Effector memory CD8-positive, alpha-beta T cell (primary cell): ENCODE data around the gene PTMS.
"Not testable (repeated sequence)": the region's sequence is repeated elsewhere in the genome, so short reads cannot be mapped to it uniquely, and the experiment has no call there.

Experiments
- ATAC-seq: fragments of 150-1000 bp; cut with Tn5 transposase; replicated peaks from 2 replicates; pipeline ENCODE4 v1.10.0; 2021; ENCODE audit warnings: mild to moderate bottlenecking, moderate library complexity
- DNase-seq, 3 experiments: peaks; one replicate each; pipeline ENCODE4 v3.0.0; 2021
- H3K27ac Mint-ChIP-seq, 2 donors: one replicate each; pipeline ENCODE4 v1.8.0; 2022; ENCODE audit warnings: mild to moderate bottlenecking in 2 of 2, mixed read lengths in 2 of 2, moderate library complexity in 2 of 2
- H3K27me3 Mint-ChIP-seq, 2 donors: one replicate each; pipeline ENCODE4 v1.8.0; 2022; ENCODE audit warnings: mixed read lengths in 2 of 2
- H3K36me3 Mint-ChIP-seq: one replicate; pipeline ENCODE4 v1.8.0; 2022; ENCODE audit warnings: mild to moderate bottlenecking, moderate library complexity, mixed read lengths; ENCODE audit not compliant: insufficient read depth
- H3K4me1 Mint-ChIP-seq, 2 donors: one replicate each; pipeline ENCODE4 v1.8.0; 2022; ENCODE audit warnings: low read depth in 2 of 2, mixed read lengths in 2 of 2
- H3K4me3 Mint-ChIP-seq, 2 donors: one replicate each; pipeline ENCODE4 v1.8.0; 2022; ENCODE audit warnings: mild to moderate bottlenecking in 2 of 2, mixed read lengths in 2 of 2, moderate library complexity in 2 of 2
- H3K9me3 Mint-ChIP-seq, 2 donors: one replicate each; pipeline ENCODE4 v1.8.0; 2022; ENCODE audit warnings: mixed read lengths in 2 of 2
- total RNA-seq, 9 experiments: gene quantifications; one replicate each; lab custom pipeline; 2026; lab: John Stamatoyannopoulos, UW

PTMS gene, protein sequence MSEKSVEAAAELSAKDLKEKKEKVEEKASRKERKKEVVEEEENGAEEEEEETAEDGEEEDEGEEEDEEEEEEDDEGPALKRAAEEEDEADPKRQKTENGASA
- total RNA-seq, result 3.2 to 19.5 (median 6.6) reads per million in 9 experiments

DNA sequence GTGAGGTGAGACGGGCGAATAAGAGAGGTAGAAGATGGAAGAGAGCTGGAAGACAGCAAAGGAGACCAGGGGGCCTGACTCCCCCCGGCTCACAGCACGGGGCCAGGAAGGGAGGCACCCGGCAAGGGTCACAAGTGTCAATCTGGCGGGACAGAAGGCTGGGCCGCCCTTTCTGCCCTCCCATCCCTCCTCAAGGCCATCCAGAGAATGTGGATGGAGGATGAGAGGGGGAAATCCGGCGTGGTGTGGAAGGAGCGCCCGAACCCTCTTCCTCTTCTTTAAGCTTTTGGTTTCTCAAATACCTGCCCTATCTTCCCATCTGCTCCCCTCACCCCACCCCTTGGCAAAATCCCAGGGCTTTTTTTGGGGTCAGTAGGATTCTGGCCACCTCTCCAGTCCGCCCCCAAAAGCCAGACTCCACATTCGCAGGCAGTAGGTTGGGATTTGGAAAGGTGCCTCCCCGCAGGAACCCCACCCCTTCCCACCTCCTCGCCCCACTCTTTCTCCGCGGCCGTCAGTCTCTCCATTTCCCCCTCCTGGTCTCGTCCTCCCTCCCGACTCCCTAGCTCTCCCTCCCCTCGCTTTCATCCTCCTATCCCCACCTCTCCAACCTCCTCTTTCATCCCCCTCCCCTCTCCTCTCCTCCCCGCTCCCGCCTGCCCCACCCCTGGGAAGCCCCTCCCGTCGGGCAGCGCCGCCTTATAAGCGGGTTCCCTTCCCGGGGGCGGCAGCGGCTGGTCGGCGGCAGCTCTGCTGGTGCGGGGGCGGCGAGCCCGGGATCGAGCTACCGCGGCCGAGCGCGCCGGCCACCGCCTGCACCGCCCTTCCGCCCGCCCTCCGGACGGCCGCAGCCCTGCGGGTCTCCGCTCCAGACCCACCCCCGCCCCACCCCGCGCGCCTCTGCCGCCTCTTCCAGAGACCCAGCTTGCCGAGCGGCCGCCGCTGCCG lies at the start of gene PTMS:
TSS of gene PTMS (plus strand) at position 730 of the 948 bp plus-strand sequence. CDS start 343 bp downstream, outside the sequence.
- Mint-ChIP-seq H3K4me3 (peak within 1 kb of the TSS; percentile 88 to 91), H3K36me3 (peaks cover 11% of the 10 kb centered on the region), H3K9me3 (no peaks in the 10 kb centered on the region), H3K4me1 (peaks cover 34 to 38% of the 10 kb centered on the region in 2 donors), H3K27me3 (peaks cover 17 to 37% of the 10 kb centered on the region in 2 donors), H3K27ac (peak within 1 kb of the TSS; percentile 50 to 74)
- DNase-seq, result no peak
- ATAC-seq, result no peak

DNA sequence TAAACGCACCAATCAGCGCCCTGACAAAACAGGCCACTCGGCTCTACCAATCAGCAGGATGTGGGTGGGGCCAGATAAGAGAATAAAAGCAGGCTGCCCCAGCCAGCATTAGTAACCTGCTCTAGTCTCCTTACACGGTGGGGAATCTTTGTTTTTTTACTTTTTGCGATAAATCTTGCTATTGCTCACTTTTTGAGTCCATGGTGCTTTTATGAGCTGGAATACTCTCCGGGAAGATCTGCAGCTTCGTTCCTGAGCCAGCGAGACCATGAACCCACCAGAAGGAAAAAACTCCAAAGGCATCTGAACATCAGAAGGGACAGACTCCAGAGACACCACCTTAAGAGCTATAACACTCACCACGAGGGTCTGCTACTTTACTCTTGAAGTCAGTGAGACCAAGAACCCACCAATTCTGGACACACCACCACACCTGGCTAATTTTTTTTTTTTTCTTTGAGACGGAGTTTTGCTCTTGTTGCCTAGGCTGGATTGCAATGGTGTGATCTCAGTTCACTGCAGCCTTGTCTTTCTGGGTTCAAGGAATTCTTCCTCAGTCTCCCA lies 49.2 kb upstream of the PTMS start:
- Mint-ChIP-seq H3K27ac (no peak overlapping the region), H3K4me3 (no peak overlapping the region), H3K4me1 (no peaks in the 10 kb centered on the region), H3K9me3 (no peaks in the 10 kb centered on the region), H3K36me3 (peaks cover 5% of the 10 kb centered on the region), H3K27me3 (peaks cover 6 to 11% of the 10 kb centered on the region in 2 donors)
- DNase-seq (no peak), ATAC-seq (no peak)

DNA sequence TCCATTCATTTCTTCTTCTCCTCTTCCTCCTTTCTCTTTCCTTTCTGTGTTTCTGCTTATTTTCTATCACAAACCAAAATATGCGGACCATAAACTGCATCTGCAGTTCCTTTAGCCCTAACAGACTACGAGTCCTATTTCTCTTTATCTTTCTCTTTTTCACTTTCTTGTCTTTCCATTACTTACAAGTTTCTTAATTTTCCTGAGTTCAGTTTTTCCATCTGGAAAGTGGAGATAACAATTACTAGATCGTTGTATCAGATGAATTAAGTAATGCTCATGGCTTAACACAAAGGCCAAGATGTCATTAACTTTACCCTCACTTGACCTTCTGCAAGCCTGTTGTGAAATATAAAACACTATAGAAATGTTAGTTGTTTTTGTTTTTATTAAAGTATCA lies 43.3 kb upstream of the PTMS start:
- H3K9me3 Mint-ChIP-seq, result no peaks in the 10 kb centered on the region
- DNase-seq (no peak), ATAC-seq (no peak)
- H3K27ac Mint-ChIP-seq, result no peak overlapping the region
- H3K36me3 Mint-ChIP-seq, result peaks cover 18% of the 10 kb centered on the region
- no peaks in the 10 kb centered on the region for H3K27me3 Mint-ChIP-seq
- H3K4me1 Mint-ChIP-seq, result peaks cover 9 to 27% of the 10 kb centered on the region in 2 donors
- H3K4me3 Mint-ChIP-seq, result no peak overlapping the region

DNA sequence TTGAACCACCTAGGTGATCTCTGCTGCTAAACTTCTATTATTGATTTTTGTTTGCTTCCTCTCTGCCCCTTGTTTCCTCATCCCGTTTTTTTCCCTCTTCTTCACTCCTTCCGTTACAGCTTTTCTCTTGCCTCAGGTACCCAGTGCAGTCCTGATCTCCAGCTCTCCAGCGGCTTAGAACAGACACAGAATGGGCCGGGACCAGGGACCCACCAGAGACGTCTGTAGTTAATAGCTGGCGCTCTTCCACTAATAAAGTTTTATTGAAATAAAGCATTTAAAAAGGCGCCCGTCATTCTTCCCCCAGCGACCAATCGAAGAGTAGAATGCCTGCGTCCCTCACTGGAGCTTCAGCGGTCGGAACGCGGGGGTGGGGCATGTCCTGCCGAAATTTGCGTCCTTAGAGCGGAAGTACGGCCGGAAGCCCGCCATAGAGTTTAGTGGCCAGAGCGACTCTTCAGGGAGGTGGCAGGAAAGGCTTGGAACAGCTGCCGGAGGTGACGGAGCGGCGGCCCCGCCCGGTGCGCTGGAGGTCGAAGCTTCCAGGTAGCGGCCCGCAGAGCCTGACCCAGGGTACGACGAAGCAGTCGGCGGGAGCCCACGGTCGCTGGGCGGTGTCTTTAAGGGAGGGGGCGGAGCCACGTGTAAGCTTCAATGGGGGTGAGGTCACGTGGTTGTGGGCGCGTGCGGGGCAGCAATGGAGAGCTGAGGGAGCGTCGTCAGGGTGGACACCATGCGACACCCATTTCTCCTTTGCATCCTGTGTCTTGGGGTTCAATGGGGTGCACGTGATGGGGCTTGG lies 42.4 kb upstream of the PTMS start, which contains the start of gene COPS7A:
TSS of gene COPS7A (plus strand) at position 440 of the 802 bp plus-strand sequence. CDS start 611 bp downstream, outside the sequence.
- ATAC-seq, result peak; percentile 87
- DNase-seq, result peak; percentile 91 to 93 (median 93)
- Mint-ChIP-seq H3K9me3 (no peaks in the 10 kb centered on the region), H3K4me1 (peaks cover 9 to 27% of the 10 kb centered on the region in 2 donors), H3K4me3 (peak within 1 kb of the TSS; percentile 70 to 84), H3K36me3 (peaks cover 24% of the 10 kb centered on the region), H3K27me3 (no peaks in the 10 kb centered on the region), H3K27ac (peak within 1 kb of the TSS; percentile 61 to 91)

DNA sequence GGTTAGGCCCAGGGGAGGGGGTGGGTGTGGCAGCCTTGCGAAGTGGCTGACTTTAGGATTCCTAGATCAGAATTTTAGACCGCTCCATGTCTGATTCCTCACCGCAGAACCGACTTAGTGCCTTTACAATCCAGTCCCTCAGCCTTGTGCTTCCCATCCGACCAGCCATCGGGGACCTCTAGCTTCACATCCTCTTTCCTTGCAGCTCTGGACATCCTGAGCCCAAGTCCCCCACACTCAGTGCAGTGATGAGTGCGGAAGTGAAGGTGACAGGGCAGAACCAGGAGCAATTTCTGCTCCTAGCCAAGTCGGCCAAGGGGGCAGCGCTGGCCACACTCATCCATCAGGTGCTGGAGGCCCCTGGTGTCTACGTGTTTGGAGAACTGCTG lies 41.8 kb upstream of the PTMS start:
- ATAC-seq (peak; percentile 4), DNase-seq (no peak)
- no peaks in the 10 kb centered on the region for H3K9me3 Mint-ChIP-seq

DNA sequence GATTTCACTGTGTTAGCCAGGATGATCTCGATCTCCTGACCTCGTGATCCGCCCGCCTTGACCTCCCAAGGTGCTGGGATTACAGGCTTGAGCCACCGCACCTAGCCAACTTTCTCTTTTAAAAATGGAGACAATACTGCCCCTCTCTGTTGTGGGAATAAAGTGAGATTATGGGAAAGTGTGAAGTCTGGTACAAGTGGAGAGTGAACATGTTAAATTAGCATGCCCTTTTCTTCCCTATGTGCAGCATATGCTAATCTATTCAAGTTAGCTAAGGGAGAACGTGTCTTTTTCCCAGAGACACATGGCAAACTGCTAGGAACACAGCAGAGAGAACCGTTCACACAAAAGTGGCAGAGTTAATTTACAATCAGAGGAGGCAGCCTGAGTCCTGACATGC lies 40.8 kb upstream of the PTMS start:
- H3K27ac Mint-ChIP-seq, result no peak overlapping the region

More for the DNA sequence above, 41.8 kb upstream of the PTMS start:
- no peaks in the 10 kb centered on the region for H3K27me3 Mint-ChIP-seq
- peak overlapping the region; percentile 70 to 84 for H3K4me3 Mint-ChIP-seq
- peaks cover 9 to 27% of the 10 kb centered on the region in 2 donors for H3K4me1 Mint-ChIP-seq
- peaks cover 30% of the 10 kb centered on the region for H3K36me3 Mint-ChIP-seq
- peak overlapping the region; percentile 61 to 91 for H3K27ac Mint-ChIP-seq

DNA sequence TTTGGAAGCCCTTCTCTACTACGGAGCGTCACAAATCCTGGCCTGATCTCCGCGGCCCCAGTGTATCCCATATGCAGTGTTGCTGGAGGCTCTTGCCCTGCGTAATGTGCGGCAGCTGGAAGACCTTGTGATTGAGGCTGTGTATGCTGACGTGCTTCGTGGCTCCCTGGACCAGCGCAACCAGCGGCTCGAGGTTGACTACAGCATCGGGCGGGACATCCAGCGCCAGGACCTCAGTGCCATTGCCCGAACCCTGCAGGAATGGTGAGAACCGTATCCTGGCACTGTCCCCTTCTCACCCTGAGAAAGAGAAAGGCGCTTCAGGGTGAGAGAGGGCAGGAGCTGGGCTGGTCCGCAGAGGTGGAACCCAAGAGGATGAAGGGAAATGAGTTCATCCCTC lies 37.0 kb upstream of the PTMS start:
- no peak overlapping the region for H3K27ac Mint-ChIP-seq
- no peak for ATAC-seq

More for the DNA sequence above, 40.8 kb upstream of the PTMS start:
- H3K36me3 Mint-ChIP-seq, result peaks cover 39% of the 10 kb centered on the region
- peaks cover 9 to 27% of the 10 kb centered on the region in 2 donors for H3K4me1 Mint-ChIP-seq
- H3K4me3 Mint-ChIP-seq, result peak overlapping the region; percentile 28 to 84
- no peaks in the 10 kb centered on the region for H3K9me3 Mint-ChIP-seq
- ATAC-seq (no peak), DNase-seq (no peak)
- H3K27me3 Mint-ChIP-seq, result no peaks in the 10 kb centered on the region

DNA sequence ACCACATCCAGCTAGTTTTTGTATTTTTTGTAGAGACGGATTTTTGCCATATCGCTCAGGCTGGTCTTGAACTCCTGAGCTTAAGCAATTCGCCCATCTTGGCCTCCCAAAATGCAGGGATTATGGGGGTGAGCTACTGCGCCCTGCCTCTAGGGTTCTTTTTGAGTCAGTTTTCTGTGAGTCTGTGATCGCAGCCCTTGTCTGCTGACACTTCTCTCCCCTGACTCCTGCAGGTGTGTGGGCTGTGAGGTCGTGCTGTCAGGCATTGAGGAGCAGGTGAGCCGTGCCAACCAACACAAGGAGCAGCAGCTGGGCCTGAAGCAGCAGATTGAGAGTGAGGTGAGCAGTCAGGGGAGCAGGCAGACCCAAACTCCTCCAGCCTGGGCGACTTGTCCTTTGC lies 36.0 kb upstream of the PTMS start:
- Mint-ChIP-seq H3K4me1 (peaks cover 0 to 9% of the 10 kb centered on the region in 2 donors), H3K36me3 (peaks cover 39% of the 10 kb centered on the region), H3K9me3 (no peaks in the 10 kb centered on the region), H3K27me3 (no peaks in the 10 kb centered on the region), H3K4me3 (no peak overlapping the region), H3K27ac (no peak overlapping the region)
- ATAC-seq, result no peak
- DNase-seq, result no peak

More for the DNA sequence above, 37.0 kb upstream of the PTMS start:
- Mint-ChIP-seq H3K27me3 (no peaks in the 10 kb centered on the region), H3K9me3 (no peaks in the 10 kb centered on the region), H3K4me1 (peaks cover 4 to 19% of the 10 kb centered on the region in 2 donors), H3K4me3 (no peak overlapping the region), H3K36me3 (peaks cover 43% of the 10 kb centered on the region)
- DNase-seq, result no peak

DNA sequence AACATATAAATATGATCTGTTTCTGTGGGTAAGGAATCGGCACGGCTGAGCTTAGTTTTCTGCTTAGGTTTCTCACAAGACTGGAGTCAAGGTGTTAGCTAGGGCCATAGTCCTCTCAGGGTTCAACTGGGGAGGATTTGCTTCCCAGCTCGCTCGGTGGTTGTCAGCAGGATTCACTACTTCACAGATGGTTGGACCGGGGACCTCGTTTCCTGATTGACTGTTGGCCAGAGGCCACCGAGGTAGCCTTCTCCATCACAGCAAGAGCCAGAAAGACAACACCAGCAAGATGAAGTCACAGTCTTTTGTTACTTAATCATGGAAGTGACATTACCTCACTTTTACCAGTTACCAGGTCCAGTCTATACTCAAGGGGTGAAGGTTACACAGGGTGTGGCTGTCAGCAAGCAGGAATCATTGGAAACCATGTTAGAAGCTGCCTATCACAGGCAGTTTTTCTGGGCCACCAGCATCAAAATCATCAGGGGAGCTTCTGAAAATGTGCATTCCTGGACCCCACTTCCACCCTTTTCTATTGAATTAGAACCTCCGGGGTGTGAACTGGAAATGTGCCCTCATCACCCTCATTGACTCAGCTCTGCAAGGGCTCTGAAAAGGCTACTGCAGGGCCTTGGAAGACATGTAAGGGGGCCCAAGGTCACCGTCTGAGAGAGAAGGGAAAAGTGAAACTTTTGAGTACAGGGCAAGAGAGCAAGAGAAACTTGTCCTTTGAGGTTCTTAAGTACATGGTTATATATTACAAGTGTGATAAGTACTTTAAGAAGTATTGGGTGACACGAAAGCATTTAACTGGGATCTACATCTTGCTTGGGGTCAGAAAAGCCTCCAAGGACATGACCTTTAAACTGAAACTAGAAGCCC lies 31.4 kb upstream of the PTMS start:
- no peaks in the 10 kb centered on the region for H3K27me3 Mint-ChIP-seq
- H3K4me1 Mint-ChIP-seq, result no peaks in the 10 kb centered on the region
- H3K4me3 Mint-ChIP-seq, result no peak overlapping the region
- DNase-seq (no peak), ATAC-seq (no peak)
- H3K27ac Mint-ChIP-seq, result no peak overlapping the region
- no peaks in the 10 kb centered on the region for H3K9me3 Mint-ChIP-seq
- peaks cover 16% of the 10 kb centered on the region for H3K36me3 Mint-ChIP-seq

DNA sequence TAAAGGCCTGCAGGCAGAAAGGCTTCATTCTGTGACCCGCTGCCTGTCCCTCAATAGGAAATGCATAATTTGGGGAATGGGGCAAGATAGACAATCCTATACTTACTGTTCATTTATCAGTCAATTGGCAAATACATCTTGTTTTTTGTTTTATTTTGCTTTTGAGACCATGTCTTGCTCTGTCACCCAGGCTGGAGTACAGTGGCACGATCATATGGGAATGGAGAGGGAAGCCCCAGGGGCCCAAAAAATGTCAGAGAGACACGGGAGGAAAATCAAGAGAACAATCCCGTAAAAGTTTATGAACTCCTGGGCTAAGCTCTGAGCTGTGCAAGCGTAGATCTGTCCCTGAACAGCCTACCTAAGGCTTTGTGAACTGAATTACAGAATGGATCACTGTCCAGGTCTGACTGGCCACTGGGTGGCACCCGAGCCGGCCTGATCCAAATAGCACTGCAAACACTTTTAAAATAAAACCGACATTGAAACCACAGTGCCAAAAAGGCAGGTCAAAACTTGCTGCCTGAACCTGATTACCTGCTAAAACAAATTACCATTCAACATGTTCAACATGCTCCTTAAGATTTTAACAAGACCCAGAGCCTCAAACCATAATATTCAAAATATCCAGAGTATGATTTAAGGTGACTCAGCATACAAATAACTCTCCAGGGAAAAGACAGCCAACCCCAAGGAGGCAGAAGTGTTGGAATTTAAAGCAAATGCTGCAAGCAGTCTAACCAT lies 30.5 kb upstream of the PTMS start:
- DNase-seq (peak; percentile 12 to 28 (median 15)), ATAC-seq (peak; percentile 49)
- Mint-ChIP-seq H3K27me3 (no peaks in the 10 kb centered on the region), H3K9me3 (no peaks in the 10 kb centered on the region), H3K4me1 (no peaks in the 10 kb centered on the region), H3K36me3 (peaks cover 8% of the 10 kb centered on the region), H3K4me3 (no peak overlapping the region), H3K27ac (peak overlapping the region in 1 of 2 donors; percentile 1)

DNA sequence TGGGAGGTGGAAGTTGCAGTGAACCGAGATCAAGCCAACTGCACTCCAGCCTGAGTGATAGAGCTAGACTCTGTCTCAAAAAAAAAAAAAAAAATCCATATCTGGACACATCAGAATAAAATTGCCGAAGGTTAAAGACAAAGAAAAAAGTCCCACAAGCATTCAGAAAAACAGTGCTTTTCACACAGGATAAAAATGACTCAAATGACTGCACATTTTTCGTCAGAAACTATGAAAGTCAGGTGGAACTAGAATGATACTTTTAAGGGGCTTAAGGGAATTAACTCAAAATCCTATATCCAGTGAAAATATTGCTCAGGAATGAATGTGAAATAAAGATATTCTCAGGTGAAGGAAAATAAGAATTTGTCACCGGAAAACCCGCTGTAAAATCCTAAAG lies 29.4 kb upstream of the PTMS start:
- Mint-ChIP-seq H3K27ac (no peak overlapping the region), H3K4me1 (no peaks in the 10 kb centered on the region), H3K9me3 (no peaks in the 10 kb centered on the region), H3K27me3 (no peaks in the 10 kb centered on the region), H3K36me3 (no peaks in the 10 kb centered on the region), H3K4me3 (no peak overlapping the region)
- DNase-seq (no peak), ATAC-seq (no peak)

DNA sequence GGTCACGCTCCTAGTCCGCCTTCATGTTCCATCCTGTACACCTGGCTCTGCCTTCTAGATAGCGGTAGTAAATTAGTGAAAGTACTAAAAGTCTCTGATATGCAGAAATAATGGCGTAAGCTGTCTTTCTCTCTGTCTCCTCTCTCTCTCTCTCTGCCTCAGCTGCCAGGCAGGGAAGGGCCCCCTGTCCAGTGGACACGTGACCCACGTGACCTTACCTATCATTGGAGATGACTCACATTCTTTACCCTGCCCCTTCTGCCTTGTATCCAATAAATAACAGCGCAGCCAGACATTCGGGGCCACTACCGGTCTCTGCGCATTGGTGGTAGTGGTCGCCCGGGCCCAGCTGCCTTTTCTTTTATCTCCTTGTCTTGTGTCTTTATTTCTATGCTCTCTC lies 24.1 kb upstream of the PTMS start:
- not testable (repeated sequence) for DNase-seq, ATAC-seq, H3K27ac Mint-ChIP-seq, H3K27me3 Mint-ChIP-seq, H3K4me1 Mint-ChIP-seq, H3K9me3 Mint-ChIP-seq, H3K4me3 Mint-ChIP-seq
- peaks cover 14% of the 10 kb centered on the region for H3K36me3 Mint-ChIP-seq
